ENCODE measurements around the gene SYCP1.

Gene SYCP1

GRCh38 chr1:115040501-115040900 lies 185.8 kb downstream of the SYCP1 start:
- no peak for TF ChIP-seq TAF1 (IDR thresholded peaks at IDR 0.05; ENCODE audit: low read depth, low read length)
- no peak for TF ChIP-seq POLR2AphosphoS5 (IDR thresholded peaks at IDR 0.05; ENCODE audit: low read depth, low read length)
- TF ChIP-seq POLR2A (IDR thresholded peaks at IDR 0.05; ENCODE audit: low read depth, low read length): no peak
- no peak for TF ChIP-seq POU2F2 (IDR thresholded peaks at IDR 0.05; ENCODE audit: low read depth, low read length)
- TF ChIP-seq SPI1 (IDR thresholded peaks at IDR 0.05; ENCODE audit: low read depth, low read length): no peak
- no peak for TF ChIP-seq PAX5 (IDR thresholded peaks at IDR 0.05; ENCODE audit: insufficient read depth, low read length, severe bottlenecking)
- no peak for DNase-seq (ENCODE audit: insufficient read length, low spot score)
- FAIRE-seq: no peak

DNA sequence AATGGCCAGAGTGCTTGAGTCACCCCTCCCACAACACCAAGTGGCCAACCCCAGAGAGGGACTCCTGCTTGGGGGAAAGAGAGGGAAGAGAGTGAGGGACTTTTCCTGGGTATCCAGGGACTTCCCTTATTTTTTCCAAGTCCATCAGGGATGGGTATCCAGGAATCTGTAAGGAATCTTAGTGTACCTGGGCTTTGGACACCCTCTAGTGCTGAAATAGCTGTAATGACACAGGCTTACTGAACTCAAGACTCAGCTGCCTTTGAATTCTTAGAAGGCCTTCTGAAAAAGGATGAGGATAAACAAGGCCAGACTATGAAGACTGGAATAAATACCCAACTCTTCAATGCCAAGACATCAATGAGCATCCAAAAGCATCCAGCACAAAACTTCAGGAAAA lies 187.0 kb downstream of the SYCP1 start:
- DNase-seq (ENCODE audit: insufficient read length, low spot score): no peak
- no peak for TF ChIP-seq TAF1 (IDR thresholded peaks at IDR 0.05; ENCODE audit: low read depth, low read length)
- no peak for TF ChIP-seq POU2F2 (IDR thresholded peaks at IDR 0.05; ENCODE audit: low read depth, low read length)
- no peak for TF ChIP-seq SPI1 (IDR thresholded peaks at IDR 0.05; ENCODE audit: low read depth, low read length)
- TF ChIP-seq PAX5 (IDR thresholded peaks at IDR 0.05; ENCODE audit: insufficient read depth, low read length, severe bottlenecking): no peak
- no peak for TF ChIP-seq POLR2A (IDR thresholded peaks at IDR 0.05; ENCODE audit: low read depth, low read length)
- TF ChIP-seq POLR2AphosphoS5 (IDR thresholded peaks at IDR 0.05; ENCODE audit: low read depth, low read length): no peak
- FAIRE-seq: no peak
